H1 (cell line): ENCODE data around the gene IWS1. TPM values are rescaled to one million over a fixed set of nuclear protein-coding genes. Genes with fewer than 3 reads are reported as not detected.

Source experiments
- CTCF ChIA-PET: fragments of 300-600 bp; sonication (Branson Sonifier 250); formaldehyde crosslinking; loops from one replicate; lab custom pipeline; 2021; ENCODE audit not compliant: partially characterized antibody; lab: Charles Lee
- POLR2A ChIA-PET: fragments of 300-600 bp; sonication (Branson Sonifier 250); formaldehyde crosslinking; loops from one replicate; lab custom pipeline; 2021; ENCODE audit warnings: inconsistent platforms; ENCODE audit not compliant: partially characterized antibody; lab: Charles Lee
- DNase-seq, 2 experiments: peaks; one replicate each; pipeline versions ENCODE4 v3.0.0 to v3.0.0-alpha.2; 2010 to 2022; ENCODE audit warnings: low spot score in 2 of 2, low read depth in 1 of 2, mixed read lengths in 1 of 2
- FAIRE-seq: peaks from 2 replicates; lab custom pipeline; 2011; peaks lifted over from hg19 to GRCh38; lab: Jason Lieb, UNC
- H2AFZ ChIP-seq: 2 replicates; pipeline ENCODE4 v1.8.1; 2012; ENCODE audit warnings: low read length, inconsistent platforms
- H2AK5ac ChIP-seq: 2 replicates; pipeline ENCODE4 v1.6.1; 2013; ENCODE audit warnings: low read depth, low read length
- H2BK120ac ChIP-seq: replicated peaks from 2 replicates; pipeline ENCODE3; 2013; ENCODE audit warnings: low read depth, low read length, inconsistent platforms
- H2BK12ac ChIP-seq: 2 replicates; pipeline ENCODE4 v1.6.1; 2013; ENCODE audit warnings: low read depth, low read length
- H2BK15ac ChIP-seq: 2 replicates; pipeline ENCODE4 v1.6.1; 2013; ENCODE audit warnings: low read length
- H2BK20ac ChIP-seq: 2 replicates; pipeline ENCODE4 v1.6.1; 2013; ENCODE audit warnings: low read length
- H2BK5ac ChIP-seq: 2 replicates; pipeline ENCODE4 v1.6.1; 2013; ENCODE audit warnings: low read depth, low read length
- H3K14ac ChIP-seq: 2 replicates; pipeline ENCODE4 v1.6.1; 2013; ENCODE audit warnings: inconsistent platforms; ENCODE audit not compliant: insufficient read length
- H3K18ac ChIP-seq: 2 replicates; pipeline ENCODE4 v1.6.1; 2013; ENCODE audit warnings: low read length; ENCODE audit errors: extremely low read depth
- H3K23ac ChIP-seq: 2 replicates; pipeline ENCODE4 v1.6.1; 2013; ENCODE audit warnings: inconsistent platforms; ENCODE audit not compliant: insufficient read length
- H3K23me2 ChIP-seq: 2 replicates; pipeline ENCODE4 v1.6.1; 2013; ENCODE audit warnings: low read depth, low read length
- H3K27ac ChIP-seq: 2 replicates; pipeline ENCODE4 v1.6.1; 2011; ENCODE audit warnings: low read depth, low read length, inconsistent platforms
- H3K27me3 ChIP-seq, 4 experiments: replicated peaks in 1 of 4; 1 replicate in 1 of 4; 2 replicates in 3 of 4; pipeline versions ENCODE4 v1.6.1 to v1.8.1; 2011 to 2013; ENCODE audit warnings: low read length in 3 of 4, mild to moderate bottlenecking in 3 of 4, inconsistent platforms in 2 of 4, mixed read lengths in 2 of 4, moderate library complexity in 1 of 4; ENCODE audit not compliant: control insufficient read depth in 3 of 4, insufficient read depth in 3 of 4; ENCODE audit errors: extremely low read depth in 1 of 4
- H3K36me3 ChIP-seq, 4 experiments: 2 replicates each; pipeline versions ENCODE4 v1.6.1 to v1.8.1; 2011 to 2013; ENCODE audit warnings: mild to moderate bottlenecking in 4 of 4, low read length in 3 of 4, moderate library complexity in 2 of 4, control low read depth in 1 of 4, inconsistent platforms in 1 of 4; ENCODE audit not compliant: insufficient read depth in 4 of 4, control insufficient read depth in 2 of 4
- H3K4ac ChIP-seq: replicated peaks from 2 replicates; pipeline ENCODE3; 2013; ENCODE audit warnings: low read length, low read depth, mixed read lengths, inconsistent platforms; ENCODE audit not compliant: insufficient read length
- H3K4me1 ChIP-seq, 4 experiments: replicated peaks in 1 of 4; 1 replicate in 1 of 4; 2 replicates in 3 of 4; pipeline versions ENCODE4 v1.6.1 to v1.8.1; 2011 to 2013; ENCODE audit warnings: low read length in 3 of 4, inconsistent platforms in 2 of 4, mixed read lengths in 1 of 4; ENCODE audit not compliant: insufficient read depth in 4 of 4, control insufficient read depth in 3 of 4
- H3K4me2 ChIP-seq, 2 experiments: 2 replicates each; pipeline versions ENCODE4 v1.6.1 to v1.8.1; 2011 to 2013; ENCODE audit warnings: low read depth in 2 of 2, low read length in 2 of 2, control low read depth in 1 of 2, inconsistent platforms in 1 of 2, mild to moderate bottlenecking in 1 of 2; ENCODE audit not compliant: insufficient read depth in 1 of 2
- H3K4me3 ChIP-seq, 4 experiments: fragments of 200-600, 300-600 bp in 1 of 4; sonication (generic), shearing (Covaris generic), sonication (Bioruptor Twin) in 1 of 4; 2 replicates each; pipeline versions ENCODE4 v1.5.1 to v1.8.1; 2011 to 2016; ENCODE audit warnings: low read length in 4 of 4, low read depth in 3 of 4, control low read depth in 2 of 4, inconsistent platforms in 2 of 4, mild to moderate bottlenecking in 2 of 4, mixed read lengths in 1 of 4, moderate library complexity in 1 of 4; ENCODE audit not compliant: insufficient read depth in 2 of 4; ENCODE audit errors: extremely low read depth in 1 of 4
- H3K56ac ChIP-seq: replicated peaks from 2 replicates; pipeline ENCODE3; 2013; ENCODE audit warnings: low read depth, mild to moderate bottlenecking, mixed read lengths, low read length, inconsistent platforms; ENCODE audit not compliant: insufficient read length
- H3K79me1 ChIP-seq: 2 replicates; pipeline ENCODE4 v1.6.1; 2013; ENCODE audit warnings: low read depth, low read length, control low read depth
- H3K79me2 ChIP-seq, 2 experiments: 2 replicates each; pipeline versions ENCODE4 v1.6.1 to v1.8.1; 2012 to 2013; ENCODE audit warnings: low read length in 2 of 2, mild to moderate bottlenecking in 2 of 2, inconsistent platforms in 1 of 2; ENCODE audit not compliant: insufficient read depth in 2 of 2, control insufficient read depth in 1 of 2
- H3K9ac ChIP-seq, 4 experiments: replicated peaks in 1 of 4; 1 replicate in 1 of 4; 2 replicates in 3 of 4; pipeline versions ENCODE4 v1.6.1 to v1.8.1; 2011 to 2013; ENCODE audit warnings: low read depth in 3 of 4, low read length in 3 of 4, control low read depth in 2 of 4, mild to moderate bottlenecking in 2 of 4, moderate library complexity in 2 of 4, inconsistent platforms in 1 of 4; ENCODE audit errors: extremely low read depth in 1 of 4
- H3K9me3 ChIP-seq, 2 experiments: 2 replicates each; pipeline versions ENCODE4 v1.6.1 to v1.8.1; 2012 to 2013; ENCODE audit warnings: mild to moderate bottlenecking in 2 of 2, moderate library complexity in 2 of 2, control low read depth in 1 of 2, inconsistent platforms in 1 of 2, low read depth in 1 of 2, low read length in 1 of 2, mixed read lengths in 1 of 2; ENCODE audit not compliant: insufficient read depth in 2 of 2
- H4K20me1 ChIP-seq, 2 experiments: replicated peaks in 1 of 2; 2 replicates each; pipeline versions ENCODE3 to v1.8.1; 2011 to 2013; ENCODE audit warnings: inconsistent platforms in 2 of 2, low read length in 2 of 2, mild to moderate bottlenecking in 1 of 2; ENCODE audit not compliant: insufficient read depth in 2 of 2, control insufficient read depth in 1 of 2
- H4K5ac ChIP-seq: 2 replicates; pipeline ENCODE4 v1.6.1; 2013; ENCODE audit warnings: low read length, low read depth, mixed read lengths, inconsistent platforms; ENCODE audit not compliant: insufficient read length
- H4K8ac ChIP-seq: 2 replicates; pipeline ENCODE4 v1.8.0; 2013; ENCODE audit warnings: mild to moderate bottlenecking, moderate library complexity, low read length, inconsistent platforms; ENCODE audit not compliant: insufficient read depth; ENCODE audit errors: extremely low read depth
- H4K91ac ChIP-seq: replicated peaks from 2 replicates; pipeline ENCODE3; 2013; ENCODE audit warnings: low read length, mixed read lengths, inconsistent platforms; ENCODE audit not compliant: insufficient read length
- EZH2 ChIP-seq: fragments of 200-600 bp; sonication (generic); IDR thresholded peaks from 2 replicates; pipeline ENCODE4 v1.7.1; 2012; ENCODE audit warnings: low read depth, mild to moderate bottlenecking, moderate library complexity, low read length, inconsistent platforms; ENCODE audit not compliant: severe bottlenecking
- NANOG ChIP-seq: IDR thresholded peaks from 2 replicates; pipeline ENCODE4 v1.6.1; 2011; ENCODE audit warnings: low read length, low read depth, mild to moderate bottlenecking, inconsistent platforms; ENCODE audit not compliant: insufficient read depth, poor library complexity, severe bottlenecking
- SUZ12 ChIP-seq: fragments of 200-600 bp; sonication (generic); IDR thresholded peaks from 2 replicates; pipeline ENCODE4 v1.6.1; 2012; ENCODE audit warnings: mild to moderate bottlenecking, inconsistent platforms, low read length, moderate library complexity, mixed read lengths
- WGBS, 2 experiments: shearing (Covaris generic) in 1 of 2; methylation state at CpG; one replicate each; pipeline versions ENCODE4 v1.1.6 to v1.1.7; 2013 to 2015; ENCODE audit warnings: low lambda C conversion rate in 2 of 2, mixed read lengths in 2 of 2, inconsistent platforms in 1 of 2, low coverage in 1 of 2, missing lambda C conversion rate in 1 of 2; ENCODE audit not compliant: insufficient replicate concordance in 2 of 2, insufficient coverage in 1 of 2, insufficient read length in 1 of 2; ENCODE audit errors: extremely low coverage in 1 of 2, missing lambda C conversion rate in 1 of 2; 5-methylcytosine and 5-hydroxymethylcytosine counted together
- polyA plus RNA-seq, 7 experiments: library from polyadenylated mRNA; depleted of rRNA in 3 of 7; stranded (reverse) in 5 of 7; unstranded in 2 of 7; fragments of >200 nt in 5 of 7; fragments of 200-250 nt in 2 of 7; gene quantifications; 1 replicate in 5 of 7; 2 replicates in 1 of 7; 4 replicates in 1 of 7; pipeline versions ENCODE4 v1.2.1 to v1.2.3, GENCODE V29; 2011 to 2013; ENCODE audit warnings: missing spikeins in 2 of 7, mixed read lengths in 2 of 7
- total RNA-seq: library from RNA; stranded (reverse); fragmentation: NEBNext Ultra II Directional; extraction: Animal tissue kit (Norgen Biotek cat#: 25700); gene quantifications from 2 replicates; pipeline ENCODE4 v1.2.1, GENCODE V29; 2021

The IWS1 gene
- total and polyA plus RNA-seq, 2 of the 8 experiments (the other 6 are each of a cell fraction or from before 2014, with no cell fraction given) = 18.4 to 64.8 TPM

DNA sequence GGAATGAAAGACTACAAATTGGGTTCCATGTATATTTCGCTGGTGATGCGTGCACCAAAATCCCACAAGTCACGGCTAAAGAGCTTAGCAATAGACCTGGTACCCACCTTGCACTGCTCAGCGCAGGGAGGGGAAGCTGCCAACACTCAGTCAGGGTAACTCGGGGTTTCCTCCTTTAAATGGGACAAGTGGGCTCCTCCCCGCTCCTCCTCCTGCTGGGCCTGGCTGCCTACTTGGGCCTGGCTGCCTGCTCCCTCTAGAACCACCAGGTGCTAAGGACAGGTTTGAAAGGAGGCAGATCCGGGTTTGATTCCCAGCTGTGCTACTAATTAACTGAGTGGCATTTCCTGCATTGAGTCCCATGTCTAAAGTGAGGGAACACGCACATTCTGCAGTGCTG is 32.6 kb upstream of the IWS1 start:
- Histone ChIP-seq H3K9me3 (no peaks in the 10 kb centered on the region), H2AFZ (no peak overlapping the region), H3K14ac (no peak overlapping the region), H3K56ac (no peak overlapping the region), H4K5ac (no peak overlapping the region), H2AK5ac (no peak overlapping the region), H3K4me1 (peaks cover 0 to 6% (median 4%) of the 10 kb centered on the region in 4 experiments; a peak in 3 of 7 replicates), H2BK5ac (no peak overlapping the region), H4K8ac (no peak overlapping the region), H2BK12ac (no peak overlapping the region), H3K9ac (no peak overlapping the region), H3K27ac (no peak overlapping the region), H3K27me3 (no peaks in the 10 kb centered on the region), H3K79me1 (no peaks in the 10 kb centered on the region), H2BK120ac (no peak overlapping the region), H2BK15ac (no peak overlapping the region), H3K79me2 (no peaks in the 10 kb centered on the region), H3K4ac (no peak overlapping the region), H3K18ac (no peak overlapping the region), H4K20me1 (no peaks in the 10 kb centered on the region), H3K36me3 (no peaks in the 10 kb centered on the region), H3K4me3 (no peak overlapping the region)
- WGBS, 2 experiments = 84% methylated on average over 8 of the region's 8 CpGs; no CpG with 5 or more reads in 1 of the 2 experiments
- ChIA-PET POLR2A (interaction anchor here (1.0 to 1.9 kb wide), 3 partner anchors 8 to 32 kb away, joined by 3 to 4 read pairs (median 3); partner anchors contain the start of gene IWS1), CTCF (interaction anchor here (1.0 to 2.6 kb wide), 7 partner anchors 8 to 505 kb away, joined by 3 to 13 read pairs (median 5); no protein-coding TSS in a partner anchor)
- DNase-seq (no peak), FAIRE-seq (no peak)
- TF ChIP-seq SUZ12 = no peak
- TF ChIP-seq EZH2 = no peak
- no peak for TF ChIP-seq NANOG
- TF ChIP-seq, all 59 proteins: peak for 0
- Histone ChIP-seq H3K23ac (no peak overlapping the region), H2BK20ac (no peak overlapping the region), H3K23me2 (no peaks in the 10 kb centered on the region), H4K91ac (no peak overlapping the region), H3K4me2 (no peak overlapping the region)
